ENCODE measurements around the gene LTB4R2. TPM values are rescaled to one million over a fixed set of nuclear protein-coding genes. Genes with fewer than 3 reads are reported as not detected.

LTB4R2 gene
- total RNA-seq, 1 donor from 2014 or later: 9.3 TPM

GRCh38 chr14:24322672-24323071 is 12.7 kb downstream of the LTB4R2 start:
- Histone ChIP-seq H3K4me2 (ENCODE audit: low read length) (no peak overlapping the region), H3K4me1 (ENCODE audit: insufficient read depth, low read length) (no peaks in the 10 kb centered on the region), H3K4me3 (ENCODE audit: insufficient read depth, low read depth, low read length) (no peak overlapping the region), H4K20me1 (ENCODE audit: insufficient read depth, low read length) (no peaks in the 10 kb centered on the region), H3K27me3 (ENCODE audit: insufficient read depth, low read length) (peaks cover 31% of the 10 kb centered on the region), H3K79me2 (ENCODE audit: insufficient read depth, low read length) (no peaks in the 10 kb centered on the region), H3K27ac (ENCODE audit: low read depth, low read length) (no peak overlapping the region), H3K9ac (ENCODE audit: low read length) (no peak overlapping the region), H3K9me3 (ENCODE audit: insufficient read depth, low read depth, low read length) (no peaks in the 10 kb centered on the region), H3K36me3 (ENCODE audit: insufficient read depth, low read length) (no peaks in the 10 kb centered on the region), H2AFZ (ENCODE audit: low read depth, low read length) (no peak overlapping the region)
- H3K36me3 Mint-ChIP-seq (ENCODE audit: low read depth, unreplicated experiment): no peaks in the 10 kb centered on the region
- FAIRE-seq (no peak), DNase-seq (ENCODE audit: low read depth) (no peak)
- no peak for TF ChIP-seq CTCF (IDR thresholded peaks at IDR 0.05; ENCODE audit: insufficient read depth, low read depth, low read length)
- TF ChIP-seq EZH2 (IDR thresholded peaks at IDR 0.05; ENCODE audit: insufficient read depth, low read length): no peak
- H3K9me3 Mint-ChIP-seq (ENCODE audit: unreplicated experiment): no peaks in the 10 kb centered on the region
- peaks cover 3% of the 10 kb centered on the region for H3K4me1 Mint-ChIP-seq (ENCODE audit: low read depth, unreplicated experiment)
- no peak overlapping the region for H3K27ac Mint-ChIP-seq (ENCODE audit: unreplicated experiment)
- H3K4me3 Mint-ChIP-seq (ENCODE audit: unreplicated experiment): no peak overlapping the region
- H3K27me3 Mint-ChIP-seq (ENCODE audit: low read depth, unreplicated experiment): peaks cover 43% of the 10 kb centered on the region

GRCh38 chr14:24323341-24323740 is 13.4 kb downstream of the LTB4R2 start:
- H3K27ac ChIP-seq (ENCODE audit: low read depth, low read length): no peak overlapping the region
- H2AFZ ChIP-seq (ENCODE audit: low read depth, low read length): no peak overlapping the region
- H3K4me1 ChIP-seq (ENCODE audit: insufficient read depth, low read length): no peaks in the 10 kb centered on the region
- TF ChIP-seq EZH2 (IDR thresholded peaks at IDR 0.05; ENCODE audit: insufficient read depth, low read length) (no peak), CTCF (IDR thresholded peaks at IDR 0.05; ENCODE audit: insufficient read depth, low read depth, low read length) (no peak)
- H3K9me3 ChIP-seq (ENCODE audit: insufficient read depth, low read depth, low read length): no peaks in the 10 kb centered on the region
- no peaks in the 10 kb centered on the region for H4K20me1 ChIP-seq (ENCODE audit: insufficient read depth, low read length)
- H3K79me2 ChIP-seq (ENCODE audit: insufficient read depth, low read length): no peaks in the 10 kb centered on the region
- no peak for DNase-seq (ENCODE audit: low read depth)
- Mint-ChIP-seq H3K36me3 (ENCODE audit: low read depth, unreplicated experiment) (no peaks in the 10 kb centered on the region), H3K4me3 (ENCODE audit: unreplicated experiment) (no peak overlapping the region), H3K4me1 (ENCODE audit: low read depth, unreplicated experiment) (peaks cover 3% of the 10 kb centered on the region), H3K27me3 (ENCODE audit: low read depth, unreplicated experiment) (peaks cover 39% of the 10 kb centered on the region), H3K27ac (ENCODE audit: unreplicated experiment) (no peak overlapping the region), H3K9me3 (ENCODE audit: unreplicated experiment) (no peaks in the 10 kb centered on the region)
- H3K4me3 ChIP-seq (ENCODE audit: insufficient read depth, low read depth, low read length): no peak overlapping the region
- peaks cover 31% of the 10 kb centered on the region for H3K27me3 ChIP-seq (ENCODE audit: insufficient read depth, low read length)
- no peak overlapping the region for H3K9ac ChIP-seq (ENCODE audit: low read length)
- no peaks in the 10 kb centered on the region for H3K36me3 ChIP-seq (ENCODE audit: insufficient read depth, low read length)
- H3K4me2 ChIP-seq (ENCODE audit: low read length): no peak overlapping the region
- FAIRE-seq: no peak

GRCh38 chr14:24324024-24324423 is 14.1 kb downstream of the LTB4R2 start:
- Histone ChIP-seq H3K27me3 (ENCODE audit: insufficient read depth, low read length) (peaks cover 30% of the 10 kb centered on the region), H3K4me1 (ENCODE audit: insufficient read depth, low read length) (no peaks in the 10 kb centered on the region), H2AFZ (ENCODE audit: low read depth, low read length) (no peak overlapping the region), H3K79me2 (ENCODE audit: insufficient read depth, low read length) (no peaks in the 10 kb centered on the region), H3K27ac (ENCODE audit: low read depth, low read length) (no peak overlapping the region), H3K4me3 (ENCODE audit: insufficient read depth, low read depth, low read length) (no peak overlapping the region), H3K9ac (ENCODE audit: low read length) (no peak overlapping the region), H3K4me2 (ENCODE audit: low read length) (no peak overlapping the region), H3K9me3 (ENCODE audit: insufficient read depth, low read depth, low read length) (no peaks in the 10 kb centered on the region), H4K20me1 (ENCODE audit: insufficient read depth, low read length) (no peaks in the 10 kb centered on the region), H3K36me3 (ENCODE audit: insufficient read depth, low read length) (no peaks in the 10 kb centered on the region)
- DNase-seq (ENCODE audit: low read depth) (no peak), FAIRE-seq (no peak)
- no peak overlapping the region for H3K4me3 Mint-ChIP-seq (ENCODE audit: unreplicated experiment)
- no peak overlapping the region for H3K27ac Mint-ChIP-seq (ENCODE audit: unreplicated experiment)
- peaks cover 45% of the 10 kb centered on the region for H3K27me3 Mint-ChIP-seq (ENCODE audit: low read depth, unreplicated experiment)
- no peaks in the 10 kb centered on the region for H3K9me3 Mint-ChIP-seq (ENCODE audit: unreplicated experiment)
- H3K36me3 Mint-ChIP-seq (ENCODE audit: low read depth, unreplicated experiment): no peaks in the 10 kb centered on the region
- peaks cover 3% of the 10 kb centered on the region for H3K4me1 Mint-ChIP-seq (ENCODE audit: low read depth, unreplicated experiment)
- no peak for TF ChIP-seq CTCF (IDR thresholded peaks at IDR 0.05; ENCODE audit: insufficient read depth, low read depth, low read length)
- TF ChIP-seq EZH2 (IDR thresholded peaks at IDR 0.05; ENCODE audit: insufficient read depth, low read length): no peak

Data from astrocyte (in vitro differentiated cells and primary cell).